Limb (tissue), 2 donors: Measurements from ENCODE around the gene PAPLN.

Source experiments
- DNase-seq, 2 donors: peaks; one replicate each; pipeline ENCODE4 v3.0.0-alpha.2; 2016; ENCODE audit errors: extremely low spot score in 2 of 2

Gene PAPLN

GRCh38 chr14:73258845-73259611 is 21.7 kb downstream of the PAPLN start:
- DNase-seq, result no peak

- DNase-seq, result no peak
These were observed 22.5 kb downstream of the PAPLN start for GRCh38 chr14:73259837-73260236.

GRCh38 chr14:73260574-73260973 is 23.3 kb downstream of the PAPLN start:
- DNase-seq, result no peak

GRCh38 chr14:73261075-73261474 is 23.8 kb downstream of the PAPLN start:
- no peak for DNase-seq

GRCh38 chr14:73261520-73262426 is 24.5 kb downstream of the PAPLN start:
- DNase-seq, result no peak

- no peak for DNase-seq
These were observed 25.3 kb downstream of the PAPLN start for GRCh38 chr14:73262427-73263183.

- peak in 1 of 2 donors; percentile 21 for DNase-seq
These were observed 26.3 kb downstream of the PAPLN start for GRCh38 chr14:73263606-73264005.

GRCh38 chr14:73264080-73264884 is 27.0 kb downstream of the PAPLN start:
- peak in 1 of 2 donors; percentile 27 for DNase-seq

- DNase-seq, result no peak
These were observed 27.8 kb downstream of the PAPLN start for GRCh38 chr14:73264885-73265720.

- DNase-seq, result no peak
These were observed 28.4 kb downstream of the PAPLN start for GRCh38 chr14:73265721-73266046.

- DNase-seq, result no peak
These were observed 29.0 kb downstream of the PAPLN start for GRCh38 chr14:73266317-73266716.

- no peak for DNase-seq
These were observed 30.2 kb downstream of the PAPLN start for GRCh38 chr14:73267474-73267873.

- peak in 1 of 2 donors; percentile 42 for DNase-seq
These were observed 32.6 kb downstream of the PAPLN start for GRCh38 chr14:73269729-73270531.

- DNase-seq, result no peak
These were observed 35.1 kb downstream of the PAPLN start for GRCh38 chr14:73272393-73272792.

GRCh38 chr14:73273799-73274198 is 36.5 kb downstream of the PAPLN start:
- DNase-seq, result no peak

GRCh38 chr14:73276836-73277235 is 39.5 kb downstream of the PAPLN start:
- DNase-seq, result no peak

GRCh38 chr14:73277376-73277775 is 40.1 kb downstream of the PAPLN start:
- DNase-seq, result no peak

GRCh38 chr14:73280903-73281302 is 43.6 kb downstream of the PAPLN start:
- no peak for DNase-seq
